ENCODE data around the gene P4HA3.

Gene P4HA3

GRCh38 chr11:74272276-74272675, 39.2 kb downstream of the P4HA3 start:
- TF ChIP-seq ESRRG (CRISPR knock-in tag; IDR thresholded peaks at IDR 0.05): no peak
- no peak for TF ChIP-seq CREB5 (CRISPR knock-in tag; IDR thresholded peaks at IDR 0.05; ENCODE audit: low read depth)
- TF ChIP-seq GLIS3 (CRISPR knock-in tag; IDR thresholded peaks at IDR 0.05): no peak
- TF ChIP-seq SNAI2 (CRISPR knock-in tag; IDR thresholded peaks at IDR 0.05): no peak
- no peak for TF ChIP-seq ISL1 (CRISPR knock-in tag; IDR thresholded peaks at IDR 0.05)
- no peak for TF ChIP-seq ARNTL (CRISPR knock-in tag; IDR thresholded peaks at IDR 0.05; ENCODE audit: borderline replicate concordance, low read depth)
- TF ChIP-seq ZFP3 (CRISPR knock-in tag; IDR thresholded peaks at IDR 0.05): no peak
- no peak for TF ChIP-seq TSHZ2 (CRISPR knock-in tag; IDR thresholded peaks at IDR 0.05)
- TF ChIP-seq ZNF70 (CRISPR knock-in tag; IDR thresholded peaks at IDR 0.05): no peak
- ATAC-seq: no peak

GRCh38 chr11:74269161-74269811, 42.2 kb downstream of the P4HA3 start:
- no peak for TF ChIP-seq SNAI2 (CRISPR knock-in tag; IDR thresholded peaks at IDR 0.05)
- TF ChIP-seq ZFP30 (CRISPR knock-in tag; IDR thresholded peaks at IDR 0.05): no peak
- no peak for TF ChIP-seq CSRNP3 (CRISPR knock-in tag; IDR thresholded peaks at IDR 0.05)
- TF ChIP-seq ISL1 (CRISPR knock-in tag; IDR thresholded peaks at IDR 0.05): no peak
- no peak for TF ChIP-seq ZNF8 (CRISPR knock-in tag; IDR thresholded peaks at IDR 0.05)
- TF ChIP-seq POU6F1 (CRISPR knock-in tag; IDR thresholded peaks at IDR 0.05; ENCODE audit: borderline replicate concordance, low read depth): no peak
- TF ChIP-seq ZNF565 (CRISPR knock-in tag; conservative IDR thresholded peaks at IDR 0.05; ENCODE audit: low read depth): no peak
- no peak for ATAC-seq

- ATAC-seq: no peak
- TF ChIP-seq POU6F1 (CRISPR knock-in tag; IDR thresholded peaks at IDR 0.05; ENCODE audit: borderline replicate concordance, low read depth) (no peak), RARB (CRISPR knock-in tag; IDR thresholded peaks at IDR 0.05) (no peak), CSRNP3 (CRISPR knock-in tag; IDR thresholded peaks at IDR 0.05) (no peak), TCF4 (CRISPR knock-in tag; IDR thresholded peaks at IDR 0.05; ENCODE audit: borderline replicate concordance) (no peak), ESRRG (CRISPR knock-in tag; IDR thresholded peaks at IDR 0.05) (no peak), BACH2 (CRISPR knock-in tag; IDR thresholded peaks at IDR 0.05; ENCODE audit: borderline replicate concordance) (no peak), ZFP30 (CRISPR knock-in tag; IDR thresholded peaks at IDR 0.05) (no peak), CREB5 (CRISPR knock-in tag; IDR thresholded peaks at IDR 0.05; ENCODE audit: low read depth) (no peak), ISL1 (CRISPR knock-in tag; IDR thresholded peaks at IDR 0.05) (no peak), OSR1 (CRISPR knock-in tag; IDR thresholded peaks at IDR 0.05) (no peak), ZFP3 (CRISPR knock-in tag; IDR thresholded peaks at IDR 0.05) (no peak), SNAI2 (CRISPR knock-in tag; IDR thresholded peaks at IDR 0.05) (no peak), GLIS3 (CRISPR knock-in tag; IDR thresholded peaks at IDR 0.05) (no peak)
Measured at GRCh38 chr11:74268456-74268855, 43.0 kb downstream of the P4HA3 start.
